OCI-LY1 (cell line): ENCODE data around the gene KCNIP3.

Experiments used
- H2AFZ ChIP-seq: fragments of 200-600 bp; sonication (generic), shearing (Covaris generic); 2 replicates; pipeline ENCODE4 v1.6.0; 2014; ENCODE audit warnings: antibody characterized with exemption, mild to moderate bottlenecking, low read length
- H3F3A ChIP-seq: fragments of 200-600 bp; sonication (generic), shearing (Covaris generic); 2 replicates; pipeline ENCODE4 v1.6.0; 2014; ENCODE audit warnings: mild to moderate bottlenecking, antibody characterized with exemption, low read length, moderate library complexity; ENCODE audit not compliant: insufficient read depth
- H3K27ac ChIP-seq: fragments of 200-600 bp; sonication (generic); 2 replicates; pipeline ENCODE4 v1.5.1; 2014; ENCODE audit warnings: low read length, mixed run types, mild to moderate bottlenecking, low read depth; ENCODE audit not compliant: poor library complexity, severe bottlenecking
- H3K27me3 ChIP-seq: fragments of 200-600 bp; sonication (generic); 2 replicates; pipeline ENCODE4 v1.6.0; 2014; ENCODE audit warnings: antibody characterized with exemption, mild to moderate bottlenecking, low read length, moderate library complexity; ENCODE audit not compliant: insufficient read depth
- H3K36me3 ChIP-seq: fragments of 200-600 bp; sonication (generic); 2 replicates; pipeline ENCODE4 v1.6.1; 2014; ENCODE audit warnings: mild to moderate bottlenecking, antibody characterized with exemption, low read length, moderate library complexity, mixed read lengths; ENCODE audit not compliant: insufficient read depth
- H3K4me1 ChIP-seq: fragments of 200-600 bp; sonication (generic); 2 replicates; pipeline ENCODE4 v1.5.1; 2014; ENCODE audit warnings: mild to moderate bottlenecking, low read length, moderate library complexity; ENCODE audit not compliant: insufficient read depth, severe bottlenecking
- H3K4me2 ChIP-seq: fragments of 200-600 bp; sonication (generic), shearing (Covaris generic); 2 replicates; pipeline ENCODE4 v1.6.1; 2014; ENCODE audit warnings: low read length
- H3K4me3 ChIP-seq: fragments of 200-600 bp; sonication (generic); 2 replicates; pipeline ENCODE4 v1.5.1; 2014; ENCODE audit warnings: low read length, low read depth, mild to moderate bottlenecking, mixed read lengths; ENCODE audit not compliant: poor library complexity, severe bottlenecking
- H3K79me2 ChIP-seq: fragments of 200-600 bp; shearing (Covaris generic); 2 replicates; pipeline ENCODE4 v1.6.1; 2016; ENCODE audit warnings: mixed run types, low read length, mixed read lengths; ENCODE audit not compliant: insufficient read depth
- H3K9ac ChIP-seq: fragments of 200-600 bp; sonication (generic), shearing (Covaris generic); 2 replicates; pipeline ENCODE4 v1.6.1; 2014; ENCODE audit warnings: mild to moderate bottlenecking, low read length, mixed read lengths
- H3K9me2 ChIP-seq: fragments of 200-600 bp; sonication (generic), shearing (Covaris generic); 2 replicates; pipeline ENCODE4 v1.6.1; 2014; ENCODE audit warnings: low read depth, mild to moderate bottlenecking, low read length, mixed read lengths
- H3K9me3 ChIP-seq: fragments of 200-600 bp; shearing (Covaris generic); 2 replicates; pipeline ENCODE4 v1.6.1; 2014; ENCODE audit warnings: low read length, mixed read lengths
- H4K20me1 ChIP-seq: fragments of 200-600 bp; sonication (generic), shearing (Covaris generic); 2 replicates; pipeline ENCODE4 v1.6.0; 2016; ENCODE audit warnings: mild to moderate bottlenecking, low read length; ENCODE audit not compliant: insufficient read depth
- CTCF ChIP-seq: fragments of 200-600 bp; sonication (generic), shearing (Covaris generic); IDR thresholded peaks from 2 replicates; pipeline ENCODE4 v1.5.1; 2017; ENCODE audit warnings: mild to moderate bottlenecking, antibody characterized with exemption, low read length, moderate library complexity, mixed read lengths
- EZH2 ChIP-seq: fragments of 200-600 bp; sonication (generic), shearing (Covaris generic); IDR thresholded peaks from 2 replicates; pipeline ENCODE4 v1.8.0; 2017; ENCODE audit warnings: borderline replicate concordance, mixed run types, mild to moderate bottlenecking, antibody characterized with exemption, low read length, moderate library complexity, mixed read lengths

The KCNIP3 gene

GRCh38 chr2:95284886-95285541 lies 12.1 kb upstream of the KCNIP3 start:
- no peak overlapping the region for H3K4me2 ChIP-seq
- no peaks in the 10 kb centered on the region for H3K9me2 ChIP-seq
- no peak overlapping the region for H3K27ac ChIP-seq
- no peak overlapping the region for H2AFZ ChIP-seq
- no peaks in the 10 kb centered on the region for H3K79me2 ChIP-seq
- H3K9ac ChIP-seq = no peak overlapping the region
- no peaks in the 10 kb centered on the region for H3K9me3 ChIP-seq
- no peaks in the 10 kb centered on the region for H3F3A ChIP-seq
- H3K27me3 ChIP-seq = no peaks in the 10 kb centered on the region
- H3K4me3 ChIP-seq = no peak overlapping the region
- H4K20me1 ChIP-seq = no peaks in the 10 kb centered on the region
- TF ChIP-seq CTCF = no peak
- TF ChIP-seq EZH2 = no peak
- H3K36me3 ChIP-seq = no peaks in the 10 kb centered on the region
- H3K4me1 ChIP-seq = no peaks in the 10 kb centered on the region

- Histone ChIP-seq H2AFZ (no peak overlapping the region), H3K36me3 (no peaks in the 10 kb centered on the region), H3K4me3 (no peak overlapping the region), H4K20me1 (no peaks in the 10 kb centered on the region), H3K9me2 (no peaks in the 10 kb centered on the region), H3K9me3 (no peaks in the 10 kb centered on the region), H3K4me1 (no peaks in the 10 kb centered on the region), H3K4me2 (no peak overlapping the region), H3K27me3 (no peaks in the 10 kb centered on the region), H3F3A (no peaks in the 10 kb centered on the region), H3K9ac (no peak overlapping the region), H3K79me2 (no peaks in the 10 kb centered on the region), H3K27ac (no peak overlapping the region)
- no peak for TF ChIP-seq CTCF
Observed at GRCh38 chr2:95285542-95285932, 11.6 kb upstream of the KCNIP3 start.

GRCh38 chr2:95287336-95287735 lies 9.8 kb upstream of the KCNIP3 start:
- no peak overlapping the region for H2AFZ ChIP-seq
- TF ChIP-seq EZH2 = no peak
- no peak for TF ChIP-seq CTCF
- peaks cover 3% of the 10 kb centered on the region; the same call in 1 of the 2 replicates for H3K9me3 ChIP-seq
- H3K4me2 ChIP-seq = no peak overlapping the region
- no peak overlapping the region for H3K27ac ChIP-seq
- no peaks in the 10 kb centered on the region for H4K20me1 ChIP-seq
- no peak overlapping the region for H3K9ac ChIP-seq
- no peaks in the 10 kb centered on the region for H3K4me1 ChIP-seq
- H3F3A ChIP-seq = no peaks in the 10 kb centered on the region
- peaks cover 4% of the 10 kb centered on the region; the same call in 1 of the 2 replicates for H3K27me3 ChIP-seq
- no peaks in the 10 kb centered on the region for H3K9me2 ChIP-seq
- H3K4me3 ChIP-seq = no peak overlapping the region
- H3K36me3 ChIP-seq = no peaks in the 10 kb centered on the region; the same call in 1 of the 2 replicates
- no peaks in the 10 kb centered on the region for H3K79me2 ChIP-seq
